Prostate gland (tissue), 2 donors: ENCODE data around the gene KCND3. TPM values are rescaled to one million over a fixed set of nuclear protein-coding genes. Genes with fewer than 3 reads are reported as not detected.

Experiments used
- DNase-seq: peaks from one replicate; pipeline ENCODE4 v3.0.0-alpha.2; 2019; ENCODE audit warnings: low spot score
- H3K27ac ChIP-seq, 2 donors: fragments of 200-600 bp; sonication (generic); 2 replicates each; pipeline ENCODE4 v1.5.1; 2017 to 2019
- H3K27me3 ChIP-seq: fragments of 200-600 bp; sonication (generic); replicated peaks from 2 replicates; pipeline ENCODE4 v1.5.1; 2019; ENCODE audit not compliant: insufficient read depth
- H3K36me3 ChIP-seq, 2 donors: fragments of 200-600 bp; sonication (generic); 1 replicate in 1 of 2; 2 replicates in 1 of 2; pipeline versions ENCODE4 v1.5.1 to v1.8.1; 2017 to 2019
- H3K4me1 ChIP-seq: fragments of 200-600 bp; sonication (generic); replicated peaks from 2 replicates; pipeline ENCODE4 v1.5.1; 2019
- H3K4me3 ChIP-seq, 2 donors: fragments of 200-600 bp; sonication (generic); 2 replicates each; pipeline ENCODE4 v1.5.1; 2017 to 2019
- H3K9me3 ChIP-seq: fragments of 200-600 bp; sonication (generic); 2 replicates; pipeline ENCODE4 v1.5.1; 2017
- POLR2A ChIP-seq: fragments of 450-650 bp; IDR thresholded peaks from one replicate; pipeline ENCODE4 v1.6.1; 2016; ENCODE audit warnings: antibody characterized with exemption, mild to moderate bottlenecking
- POLR2AphosphoS5 ChIP-seq: sonication (generic); formaldehyde crosslinking; IDR thresholded peaks from one replicate; pipeline ENCODE4 v1.6.1; 2017; ENCODE audit warnings: antibody characterized with exemption
- WGBS: methylation state at CpG from one replicate; pipeline ENCODE4 v1.1.5; 2018; 5-methylcytosine and 5-hydroxymethylcytosine counted together
- intact Hi-C: fragments of 100-400 bp; cut with DNase I; formaldehyde crosslinking; loops from one replicate; pipeline ENCODE4 v1.14.2; 2022
- total RNA-seq, 2 donors: library from RNA; depleted of rRNA; stranded (reverse); fragments of >200 nt; gene quantifications; one replicate each; pipeline ENCODE4 v1.1.0, GENCODE V29; 2016
- TF ChIP-seq, protein P1 (sequence below), 4 experiments: fragments of 200-600 bp in 2 of 4; fragments of 450-650 bp in 2 of 4; sonication (generic) in 2 of 4; IDR thresholded peaks; 1 replicate in 3 of 4; 2 replicates in 1 of 4; pipeline ENCODE4 v1.5.1; 2016 to 2019; ENCODE audit warnings: antibody characterized with exemption in 4 of 4, mild to moderate bottlenecking in 2 of 4, moderate library complexity in 2 of 4

KCND3 gene
- total RNA-seq, 2 donors from 2014 or later = 17.1 to 27.3 TPM

GRCh38 chr1:111990026-111990877 lies 784 bp upstream of the KCND3 start:
- peak overlapping the region; percentile 74 to 80 for H3K27ac ChIP-seq
- H3K4me1 ChIP-seq = peaks cover 10% of the 10 kb centered on the region
- no peaks in the 10 kb centered on the region for H3K27me3 ChIP-seq
- no peaks in the 10 kb centered on the region for H3K9me3 ChIP-seq
- under 1% methylated on average over 61 of the region's 72 CpGs for whole genome bisulfite sequencing
- DNase-seq = peak; percentile 37
- H3K36me3 ChIP-seq = no peaks in the 10 kb centered on the region
- peak overlapping the region; percentile 54 to 70 for H3K4me3 ChIP-seq
- intact Hi-C loops = loop anchor here (5.0 to 10.0 kb wide), 2 partner anchors 198 to 345 kb away; no protein-coding TSS in a partner anchor
- TF ChIP-seq POLR2AphosphoS5 (no peak), POLR2A (peak; percentile 16)
- TF ChIP-seq, protein P1, sequence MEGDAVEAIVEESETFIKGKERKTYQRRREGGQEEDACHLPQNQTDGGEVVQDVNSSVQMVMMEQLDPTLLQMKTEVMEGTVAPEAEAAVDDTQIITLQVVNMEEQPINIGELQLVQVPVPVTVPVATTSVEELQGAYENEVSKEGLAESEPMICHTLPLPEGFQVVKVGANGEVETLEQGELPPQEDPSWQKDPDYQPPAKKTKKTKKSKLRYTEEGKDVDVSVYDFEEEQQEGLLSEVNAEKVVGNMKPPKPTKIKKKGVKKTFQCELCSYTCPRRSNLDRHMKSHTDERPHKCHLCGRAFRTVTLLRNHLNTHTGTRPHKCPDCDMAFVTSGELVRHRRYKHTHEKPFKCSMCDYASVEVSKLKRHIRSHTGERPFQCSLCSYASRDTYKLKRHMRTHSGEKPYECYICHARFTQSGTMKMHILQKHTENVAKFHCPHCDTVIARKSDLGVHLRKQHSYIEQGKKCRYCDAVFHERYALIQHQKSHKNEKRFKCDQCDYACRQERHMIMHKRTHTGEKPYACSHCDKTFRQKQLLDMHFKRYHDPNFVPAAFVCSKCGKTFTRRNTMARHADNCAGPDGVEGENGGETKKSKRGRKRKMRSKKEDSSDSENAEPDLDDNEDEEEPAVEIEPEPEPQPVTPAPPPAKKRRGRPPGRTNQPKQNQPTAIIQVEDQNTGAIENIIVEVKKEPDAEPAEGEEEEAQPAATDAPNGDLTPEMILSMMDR (IDR thresholded peaks at IDR 0.05) = no peak

GRCh38 chr1:111988743-111989453 lies 570 bp downstream of the KCND3 start:
- Histone ChIP-seq H3K9me3 (no peaks in the 10 kb centered on the region), H3K4me3 (peak overlapping the region; percentile 54 to 70), H3K36me3 (no peaks in the 10 kb centered on the region), H3K27me3 (no peaks in the 10 kb centered on the region), H3K4me1 (peaks cover 10% of the 10 kb centered on the region), H3K27ac (peak overlapping the region; percentile 74 to 80)
- DNase-seq = peak; percentile 28
- TF ChIP-seq POLR2A = no peak
- TF ChIP-seq, protein P1 (IDR thresholded peaks at IDR 0.05) = no peak
- no peak for TF ChIP-seq POLR2AphosphoS5
- intact Hi-C loops = no loop called here
- 1% methylated on average over 43 of the region's 51 CpGs for WGBS

GRCh38 chr1:111988377-111988742 lies 1.1 kb downstream of the KCND3 start:
- Histone ChIP-seq H3K9me3 (no peaks in the 10 kb centered on the region), H3K27me3 (no peaks in the 10 kb centered on the region), H3K4me1 (peaks cover 10% of the 10 kb centered on the region), H3K27ac (peak overlapping the region in 1 of 2 donors; percentile 80), H3K36me3 (no peaks in the 10 kb centered on the region), H3K4me3 (peak overlapping the region in 1 of 2 donors; percentile 70)
- TF ChIP-seq, protein P1 (IDR thresholded peaks at IDR 0.05) = no peak
- no peak for TF ChIP-seq POLR2A
- TF ChIP-seq POLR2AphosphoS5 = no peak
- no peak for DNase-seq
- 21% methylated on average over 8 of the region's 8 CpGs for WGBS
- intact Hi-C loops = no loop called here

DNA sequence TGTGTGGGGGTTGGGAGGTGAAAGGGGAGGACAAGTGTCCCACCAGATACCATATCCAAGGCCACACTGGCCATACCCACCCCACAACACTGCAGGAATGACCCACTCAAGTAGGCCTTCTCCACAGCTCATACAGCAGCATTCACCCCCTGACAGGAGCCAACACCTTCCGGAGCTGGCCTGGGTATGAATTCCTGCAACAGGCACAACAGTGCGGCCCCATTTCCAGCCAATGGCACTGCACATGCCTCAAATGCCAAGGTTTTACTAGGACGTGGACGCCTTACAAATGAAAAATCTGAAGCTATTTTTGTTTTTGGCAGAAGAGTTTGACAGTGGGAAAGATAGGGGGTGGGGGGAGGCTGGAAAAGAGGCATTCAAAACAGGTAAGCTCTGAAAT lies 2.0 kb downstream of the KCND3 start:
- Histone ChIP-seq H3K4me3 (no peak overlapping the region), H3K9me3 (no peaks in the 10 kb centered on the region), H3K27me3 (no peaks in the 10 kb centered on the region), H3K36me3 (no peaks in the 10 kb centered on the region), H3K27ac (peak overlapping the region in 1 of 2 donors; percentile 30), H3K4me1 (peaks cover 10% of the 10 kb centered on the region)
- TF ChIP-seq, protein P1 (IDR thresholded peaks at IDR 0.05) = no peak
- no peak for TF ChIP-seq POLR2A
- TF ChIP-seq POLR2AphosphoS5 = peak; percentile 33
- WGBS = 38% methylated on average over 4 of the region's 4 CpGs
- peak; percentile 49 for DNase-seq
- intact Hi-C loops = no loop called here
